GM12878 (cell line): ENCODE measurements around the gene BRD3. TPM values are rescaled to one million over a fixed set of nuclear protein-coding genes. Genes with fewer than 3 reads are reported as not detected.

Experiments
- BHLHE40 ChIP-seq, 2 experiments: fragments of 450-650 bp in 1 of 2; IDR thresholded peaks; 2 replicates each; pipeline ENCODE4 v1.6.1; 2011 to 2017; ENCODE audit warnings: low read depth in 2 of 2, borderline replicate concordance in 1 of 2, improper control_type of control experiment in 1 of 2, low read length in 1 of 2, mild to moderate bottlenecking in 1 of 2
- CEBPB ChIP-seq, 2 experiments: fragments of 150-350 bp in 1 of 2; IDR thresholded peaks; 2 replicates each; pipeline ENCODE4 v1.6.1; 2012 to 2014; ENCODE audit warnings: low read depth in 2 of 2, low read length in 2 of 2, borderline replicate concordance in 1 of 2, inconsistent platforms in 1 of 2
- CHD4 ChIP-seq: fragments of 200-600 bp; sonication (generic); IDR thresholded peaks from 2 replicates; pipeline ENCODE4 v1.6.1; 2016; ENCODE audit warnings: mild to moderate bottlenecking
- CTCF ChIP-seq, 3 experiments: IDR thresholded peaks in 2 of 3; conservative IDR thresholded peaks in 1 of 3; 2 replicates each; pipeline ENCODE4 v1.5.1; 2011; ENCODE audit warnings: low read depth in 3 of 3, low read length in 3 of 3, mild to moderate bottlenecking in 3 of 3, control low read depth in 2 of 3, moderate library complexity in 2 of 3, inconsistent platforms in 1 of 3, mixed read lengths in 1 of 3; ENCODE audit not compliant: control insufficient read depth in 2 of 3, insufficient read depth in 1 of 3; ENCODE audit errors: extremely low read depth in 1 of 3
- FOXK2 ChIP-seq: fragments of 450-650 bp; IDR thresholded peaks from 2 replicates; pipeline ENCODE4 v1.6.1; 2017; ENCODE audit warnings: mild to moderate bottlenecking, moderate library complexity
- GATAD2B ChIP-seq: fragments of 450-650 bp; conservative IDR thresholded peaks from 2 replicates; pipeline ENCODE4 v1.6.1; 2017; ENCODE audit warnings: low read depth, mild to moderate bottlenecking, moderate library complexity
- HDAC2 ChIP-seq: fragments of 200-600 bp; sonication (generic); IDR thresholded peaks from 2 replicates; pipeline ENCODE4 v1.6.1; 2017
- SMARCA5 ChIP-seq: fragments of 450-650 bp; IDR thresholded peaks from 2 replicates; pipeline ENCODE4 v1.6.1; 2017; ENCODE audit warnings: mild to moderate bottlenecking
- SMC3 ChIP-seq: IDR thresholded peaks from 2 replicates; pipeline ENCODE4 v1.6.1; 2011; ENCODE audit warnings: low read length, improper control_type of control experiment, borderline replicate concordance
- TBL1XR1 ChIP-seq: IDR thresholded peaks from 2 replicates; pipeline ENCODE4 v1.6.1; 2012; ENCODE audit warnings: low read depth, low read length, improper control_type of control experiment
- TCF3 ChIP-seq: IDR thresholded peaks from 2 replicates; pipeline ENCODE4 v1.6.1; 2012; ENCODE audit warnings: low read depth, mild to moderate bottlenecking, low read length, borderline replicate concordance; ENCODE audit not compliant: insufficient read depth
- YY1 ChIP-seq: IDR thresholded peaks from 2 replicates; pipeline ENCODE4 v1.6.1; 2011; ENCODE audit warnings: low read depth, mild to moderate bottlenecking, low read length
- ZBTB40 ChIP-seq: fragments of 450-650 bp; IDR thresholded peaks from 2 replicates; pipeline ENCODE4 v1.6.1; 2016; ENCODE audit warnings: mild to moderate bottlenecking, moderate library complexity, borderline replicate concordance
- ZNF384 ChIP-seq: IDR thresholded peaks from 2 replicates; pipeline ENCODE4 v1.6.1; 2012; ENCODE audit warnings: low read depth, mild to moderate bottlenecking, low read length, improper control_type of control experiment, borderline replicate concordance
- ZNF592 ChIP-seq: fragments of 450-650 bp; IDR thresholded peaks from 2 replicates; pipeline ENCODE4 v1.6.1; 2017; ENCODE audit warnings: mild to moderate bottlenecking, moderate library complexity
- polyA plus RNA-seq, 11 experiments: library from polyadenylated mRNA; depleted of rRNA in 4 of 11; unstranded in 6 of 11; stranded (reverse) in 5 of 11; fragments of >200 nt; fragmentation: Nextera tagmentation in 4 of 11; fragmentation: Illumina TruSeq in 1 of 11; extraction: Ambion mirVana in 4 of 11; extraction: Trizol in 1 of 11; gene quantifications; 1 replicate in 1 of 11; 2 replicates in 10 of 11; pipeline versions ENCODE4 v1.2.1 to v1.2.3, GENCODE V29; 2011 to 2016; ENCODE audit warnings: inconsistent platforms in 2 of 11, missing spikeins in 2 of 11, low read depth in 1 of 11
- total RNA-seq, 4 experiments: library from RNA; depleted of rRNA in 3 of 4; stranded (reverse); fragments of >200 nt in 3 of 4; fragmentation: Illumina TruSeq in 1 of 4; extraction: Trizol in 1 of 4; gene quantifications; 2 replicates each; pipeline versions ENCODE4 v1.2.1 to v1.2.3, GENCODE V29; 2013 to 2021
- TF ChIP-seq, protein P1 (sequence below): fragments of 450-650 bp; IDR thresholded peaks from 2 replicates; pipeline ENCODE4 v1.6.1; 2014; ENCODE audit warnings: mild to moderate bottlenecking

BRD3 gene
- total and polyA plus RNA-seq, 10 of the 15 experiments (the other 5 are each of a cell fraction or from before 2014, with no cell fraction given), result 0.53 to 20.8 (median 4.8) TPM

DNA sequence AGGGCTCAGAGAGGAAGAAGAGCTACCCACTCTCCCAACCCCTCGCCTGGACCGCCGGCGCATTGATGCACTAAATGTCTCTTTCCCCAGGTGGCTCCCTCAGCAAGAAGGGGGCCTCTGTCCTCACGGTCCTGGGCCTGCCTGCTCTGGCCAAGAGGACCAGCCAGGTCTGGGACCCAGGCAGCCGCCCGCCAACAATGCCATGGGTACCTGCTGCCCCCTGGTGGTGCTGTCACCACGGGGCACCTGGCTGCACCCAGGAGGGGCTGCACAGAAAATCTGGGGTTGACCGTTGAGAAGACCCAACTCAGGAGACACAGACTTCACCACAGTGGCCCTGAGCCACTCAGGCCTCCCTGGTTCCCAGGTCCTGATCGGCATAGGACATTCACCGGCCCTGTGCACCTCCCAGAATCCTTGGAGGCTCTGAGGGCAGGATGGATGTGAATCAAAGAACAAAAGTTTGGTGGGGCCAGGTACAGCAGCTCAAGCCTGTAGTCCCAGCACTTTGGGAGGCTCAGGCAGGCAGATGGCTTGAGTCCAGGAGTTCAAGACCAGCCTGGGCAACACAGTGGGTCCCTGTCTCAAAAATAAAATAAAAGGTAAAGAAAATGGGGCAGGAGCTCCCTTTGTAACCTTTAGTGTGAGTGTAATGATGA lies 73.3 kb downstream of the BRD3 start (continued):
- TF ChIP-seq CTCF (IDR thresholded peaks at IDR 0.05 in 2 of 3, conservative IDR thresholded peaks at IDR 0.05 in 1 of 3; ENCODE audit: control insufficient read depth in 2 of 3, extremely low read depth in 1 of 3, insufficient read depth in 1 of 3, low read depth in 3 of 3, low read length in 3 of 3) (peak; percentile 96 to 98 (median 98)), YY1 (peak; percentile 84), CEBPB (IDR thresholded peaks at IDR 0.05; ENCODE audit: borderline replicate concordance in 1 of 2, low read depth in 2 of 2, low read length in 2 of 2) (no peak), SMARCA5 (peak; percentile 59), GATAD2B (no peak), SMC3 (peak; percentile 99), TBL1XR1 (no peak), ZNF592 (peak; percentile 54; the same call in 1 of the 2 replicates), TCF3 (0 out of 2 replicates have a peak, but pooled peaks have one; percentile 41), ZNF384 (no peak), BHLHE40 (IDR thresholded peaks at IDR 0.05; ENCODE audit: borderline replicate concordance in 1 of 2, low read depth in 2 of 2, low read length in 1 of 2) (peak; percentile 27 to 33; a peak in 1 of 4 replicates), FOXK2 (no peak), CHD4 (no peak), ZBTB40 (no peak), HDAC2 (no peak)
- TF ChIP-seq, protein P1, sequence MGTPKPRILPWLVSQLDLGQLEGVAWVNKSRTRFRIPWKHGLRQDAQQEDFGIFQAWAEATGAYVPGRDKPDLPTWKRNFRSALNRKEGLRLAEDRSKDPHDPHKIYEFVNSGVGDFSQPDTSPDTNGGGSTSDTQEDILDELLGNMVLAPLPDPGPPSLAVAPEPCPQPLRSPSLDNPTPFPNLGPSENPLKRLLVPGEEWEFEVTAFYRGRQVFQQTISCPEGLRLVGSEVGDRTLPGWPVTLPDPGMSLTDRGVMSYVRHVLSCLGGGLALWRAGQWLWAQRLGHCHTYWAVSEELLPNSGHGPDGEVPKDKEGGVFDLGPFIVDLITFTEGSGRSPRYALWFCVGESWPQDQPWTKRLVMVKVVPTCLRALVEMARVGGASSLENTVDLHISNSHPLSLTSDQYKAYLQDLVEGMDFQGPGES, result no peak
